ENCODE data around the gene ATP5F1C.
A peak's percentile ranks its signal among the peaks of the same experiment; 100 is the strongest.
"Not testable (repeated sequence)": the region's sequence is repeated elsewhere in the genome, so short reads cannot be mapped to it uniquely, and the experiment has no call there.

ATP5F1C gene

DNA sequence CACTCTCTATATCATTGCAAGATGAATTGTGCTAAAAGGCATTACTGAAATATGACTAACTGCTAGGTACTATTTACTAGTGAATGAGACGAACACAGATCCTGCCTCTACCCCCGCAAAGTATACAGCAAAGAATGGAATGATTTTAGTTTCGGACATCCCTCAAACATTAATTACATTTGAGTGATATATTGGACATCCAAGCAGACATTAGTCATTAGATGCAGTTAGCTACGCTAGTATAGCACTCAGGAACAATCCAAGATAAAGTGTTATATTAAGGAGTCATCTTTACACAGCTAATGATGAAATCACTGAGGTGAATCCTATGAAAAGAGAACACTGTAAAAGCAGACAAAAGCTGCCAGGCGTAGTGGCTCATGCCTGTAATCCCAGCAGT, 23.0 kb downstream of the ATP5F1C start:
- no peak overlapping the region for H2AK5ac ChIP-seq (ENCODE audit: low read depth, low read length)
- DNase-seq (ENCODE audit: low spot score), result no peak
- no peak overlapping the region for H4K91ac ChIP-seq (ENCODE audit: low read depth, low read length, poor library complexity)
- H3K27ac ChIP-seq (replicated peaks; ENCODE audit: low read length), result no peak overlapping the region
- no peak overlapping the region for H2BK15ac ChIP-seq (ENCODE audit: low read length)
- H3K9ac ChIP-seq (ENCODE audit: low read depth, low read length, poor library complexity), result no peak overlapping the region
- WGBS, 2 donors (ENCODE audit: extremely low coverage in 2 of 2, insufficient read length in 2 of 2, insufficient replicate concordance in 1 of 2), result no CpG with 5 or more reads among the region's 5 CpGs
- H2AFZ ChIP-seq (ENCODE audit: low read length), result no peak overlapping the region
- no peak overlapping the region for H3K4me2 ChIP-seq (ENCODE audit: insufficient read depth, low read length, poor library complexity, severe bottlenecking)
- H3K9me3 ChIP-seq (replicated peaks in 1 of 2; ENCODE audit: control insufficient read depth in 2 of 2, insufficient read depth in 1 of 2, low read depth in 1 of 2, low read length in 2 of 2), result no peaks in the 10 kb centered on the region
- H3K23ac ChIP-seq (ENCODE audit: low read depth, low read length, poor library complexity), result no peak overlapping the region
- H2BK12ac ChIP-seq (ENCODE audit: low read length), result no peak overlapping the region
- H3K18ac ChIP-seq (ENCODE audit: low read length), result no peak overlapping the region
- H3K27me3 ChIP-seq (ENCODE audit: control insufficient read depth in 3 of 3, insufficient read depth in 3 of 3, low read depth in 1 of 3, low read length in 3 of 3), result peaks cover 0 to 3% (median 0%) of the 10 kb centered on the region in 3 experiments
- H3K4ac ChIP-seq (ENCODE audit: low read length), result no peak overlapping the region
- H3K4me1 ChIP-seq (ENCODE audit: control insufficient read depth in 2 of 2, insufficient read depth in 1 of 2, low read depth in 1 of 2, low read length in 2 of 2), result no peaks in the 10 kb centered on the region
- H3K36me3 ChIP-seq (replicated peaks in 1 of 2; ENCODE audit: control insufficient read depth in 2 of 2, insufficient read depth in 2 of 2, low read length in 2 of 2), result peaks cover 5 to 34% of the 10 kb centered on the region in 2 donors
- H2BK120ac ChIP-seq (ENCODE audit: low read depth, low read length), result no peak overlapping the region
- no peak overlapping the region for H4K8ac ChIP-seq (ENCODE audit: low read depth, low read length)
- no peak overlapping the region for H3K14ac ChIP-seq (ENCODE audit: low read length)
- H2BK5ac ChIP-seq (ENCODE audit: low read length), result no peak overlapping the region
- H3K4me3 ChIP-seq (ENCODE audit: low read length in 2 of 2), result no peak overlapping the region
- H3K79me1 ChIP-seq (ENCODE audit: low read depth, low read length), result no peaks in the 10 kb centered on the region

DNA sequence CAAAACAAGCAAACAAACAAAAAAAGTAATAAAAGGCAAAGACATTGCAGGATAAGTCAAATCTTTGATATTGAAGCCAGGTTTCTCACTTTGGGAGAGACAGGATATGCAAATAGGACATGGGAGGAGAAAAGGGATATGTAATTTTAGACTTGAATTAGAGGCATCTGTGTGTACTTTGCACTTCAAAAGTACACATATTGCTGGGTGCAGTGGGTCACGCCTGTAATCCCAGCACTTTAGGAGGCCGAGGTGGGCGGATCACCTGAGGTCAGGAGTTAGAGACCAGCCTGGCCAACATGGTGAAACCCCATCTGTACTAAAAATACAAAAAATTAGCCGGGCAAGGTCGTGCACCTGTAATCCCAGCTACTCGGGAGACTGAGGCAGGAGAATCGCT, 23.8 kb downstream of the ATP5F1C start:
- no CpG with 5 or more reads among the region's 7 CpGs for WGBS, 2 donors (ENCODE audit: extremely low coverage in 2 of 2, insufficient read length in 2 of 2, insufficient replicate concordance in 1 of 2)
- not testable (repeated sequence) for H3K14ac ChIP-seq (ENCODE audit: low read length); H2AK5ac ChIP-seq (ENCODE audit: low read depth, low read length); H3K27me3 ChIP-seq (ENCODE audit: control insufficient read depth in 3 of 3, insufficient read depth in 3 of 3, low read depth in 1 of 3, low read length in 3 of 3); H4K8ac ChIP-seq (ENCODE audit: low read depth, low read length); DNase-seq (ENCODE audit: low spot score); H2AFZ ChIP-seq (ENCODE audit: low read length); H3K27ac ChIP-seq (replicated peaks; ENCODE audit: low read length); H3K9me3 ChIP-seq (replicated peaks in 1 of 2; ENCODE audit: control insufficient read depth in 2 of 2, insufficient read depth in 1 of 2, low read depth in 1 of 2, low read length in 2 of 2); H3K9ac ChIP-seq (ENCODE audit: low read depth, low read length, poor library complexity); H2BK120ac ChIP-seq (ENCODE audit: low read depth, low read length); H3K23ac ChIP-seq (ENCODE audit: low read depth, low read length, poor library complexity); H2BK5ac ChIP-seq (ENCODE audit: low read length); H3K4me1 ChIP-seq (ENCODE audit: control insufficient read depth in 2 of 2, insufficient read depth in 1 of 2, low read depth in 1 of 2, low read length in 2 of 2); H2BK15ac ChIP-seq (ENCODE audit: low read length); H2BK12ac ChIP-seq (ENCODE audit: low read length); H3K4me2 ChIP-seq (ENCODE audit: insufficient read depth, low read length, poor library complexity, severe bottlenecking); H3K79me1 ChIP-seq (ENCODE audit: low read depth, low read length); H3K18ac ChIP-seq (ENCODE audit: low read length); H3K4me3 ChIP-seq (ENCODE audit: low read length in 2 of 2); H3K4ac ChIP-seq (ENCODE audit: low read length); H4K91ac ChIP-seq (ENCODE audit: low read depth, low read length, poor library complexity)
- peaks cover 5 to 28% of the 10 kb centered on the region in 2 donors for H3K36me3 ChIP-seq (replicated peaks in 1 of 2; ENCODE audit: control insufficient read depth in 2 of 2, insufficient read depth in 2 of 2, low read length in 2 of 2)

- Histone ChIP-seq H3K27me3 (ENCODE audit: control insufficient read depth in 3 of 3, insufficient read depth in 3 of 3, low read depth in 1 of 3, low read length in 3 of 3) (peaks cover 0 to 4% (median 3%) of the 10 kb centered on the region in 3 experiments), H4K91ac (ENCODE audit: low read depth, low read length, poor library complexity) (no peak overlapping the region), H4K8ac (ENCODE audit: low read depth, low read length) (no peak overlapping the region), H2BK5ac (ENCODE audit: low read length) (no peak overlapping the region), H2AK5ac (ENCODE audit: low read depth, low read length) (no peak overlapping the region), H3K4me2 (ENCODE audit: insufficient read depth, low read length, poor library complexity, severe bottlenecking) (no peak overlapping the region), H3K4me3 (ENCODE audit: low read length in 2 of 2) (no peak overlapping the region), H3K79me1 (ENCODE audit: low read depth, low read length) (no peaks in the 10 kb centered on the region), H2BK15ac (ENCODE audit: low read length) (no peak overlapping the region), H3K9me3 (replicated peaks in 1 of 2; ENCODE audit: control insufficient read depth in 2 of 2, insufficient read depth in 1 of 2, low read depth in 1 of 2, low read length in 2 of 2) (no peaks in the 10 kb centered on the region), H3K18ac (ENCODE audit: low read length) (no peak overlapping the region), H3K9ac (ENCODE audit: low read depth, low read length, poor library complexity) (no peak overlapping the region), H3K14ac (ENCODE audit: low read length) (no peak overlapping the region), H3K27ac (replicated peaks; ENCODE audit: low read length) (no peak overlapping the region), H3K4ac (ENCODE audit: low read length) (no peak overlapping the region), H2BK12ac (ENCODE audit: low read length) (no peak overlapping the region), H2BK120ac (ENCODE audit: low read depth, low read length) (no peak overlapping the region), H2AFZ (ENCODE audit: low read length) (no peak overlapping the region), H3K4me1 (ENCODE audit: control insufficient read depth in 2 of 2, insufficient read depth in 1 of 2, low read depth in 1 of 2, low read length in 2 of 2) (no peaks in the 10 kb centered on the region), H3K36me3 (replicated peaks in 1 of 2; ENCODE audit: control insufficient read depth in 2 of 2, insufficient read depth in 2 of 2, low read length in 2 of 2) (peaks cover 3 to 11% of the 10 kb centered on the region in 2 donors), H3K23ac (ENCODE audit: low read depth, low read length, poor library complexity) (no peak overlapping the region)
- no peak for DNase-seq (ENCODE audit: low spot score)
- no CpG with 5 or more reads among the region's 3 CpGs for WGBS, 2 donors (ENCODE audit: extremely low coverage in 2 of 2, insufficient read length in 2 of 2, insufficient replicate concordance in 1 of 2)
Observed at GRCh38 chr10:7813481-7813880, 25.5 kb downstream of the ATP5F1C start.

- Histone ChIP-seq H3K9ac (ENCODE audit: low read depth, low read length, poor library complexity) (no peak overlapping the region), H4K91ac (ENCODE audit: low read depth, low read length, poor library complexity) (no peak overlapping the region), H3K27ac (replicated peaks; ENCODE audit: low read length) (no peak overlapping the region), H3K9me3 (replicated peaks in 1 of 2; ENCODE audit: control insufficient read depth in 2 of 2, insufficient read depth in 1 of 2, low read depth in 1 of 2, low read length in 2 of 2) (no peaks in the 10 kb centered on the region), H3K79me1 (ENCODE audit: low read depth, low read length) (peaks cover 2% of the 10 kb centered on the region), H2AK5ac (ENCODE audit: low read depth, low read length) (no peak overlapping the region), H4K8ac (ENCODE audit: low read depth, low read length) (no peak overlapping the region), H3K23ac (ENCODE audit: low read depth, low read length, poor library complexity) (no peak overlapping the region), H3K27me3 (ENCODE audit: control insufficient read depth in 3 of 3, insufficient read depth in 3 of 3, low read depth in 1 of 3, low read length in 3 of 3) (peaks cover 0 to 4% (median 3%) of the 10 kb centered on the region in 3 experiments), H3K4ac (ENCODE audit: low read length) (no peak overlapping the region), H3K4me2 (ENCODE audit: insufficient read depth, low read length, poor library complexity, severe bottlenecking) (peak overlapping the region; percentile 70), H3K4me3 (ENCODE audit: low read length in 2 of 2) (peak overlapping the region in 1 of 2 donors; percentile 96), H2BK120ac (ENCODE audit: low read depth, low read length) (no peak overlapping the region), H3K14ac (ENCODE audit: low read length) (no peak overlapping the region), H3K18ac (ENCODE audit: low read length) (no peak overlapping the region), H2AFZ (ENCODE audit: low read length) (peak overlapping the region; percentile 96), H3K36me3 (replicated peaks in 1 of 2; ENCODE audit: control insufficient read depth in 2 of 2, insufficient read depth in 2 of 2, low read length in 2 of 2) (peaks cover 0 to 23% of the 10 kb centered on the region in 2 donors), H3K4me1 (ENCODE audit: control insufficient read depth in 2 of 2, insufficient read depth in 1 of 2, low read depth in 1 of 2, low read length in 2 of 2) (peaks cover 2 to 3% of the 10 kb centered on the region in 2 donors), H2BK12ac (ENCODE audit: low read length) (no peak overlapping the region), H2BK15ac (ENCODE audit: low read length) (no peak overlapping the region), H2BK5ac (ENCODE audit: low read length) (no peak overlapping the region)
- WGBS, 2 donors (ENCODE audit: extremely low coverage in 2 of 2, insufficient read length in 2 of 2, insufficient replicate concordance in 1 of 2), result no CpG with 5 or more reads among the region's 12 CpGs
- no peak for DNase-seq (ENCODE audit: low spot score)
Observed at GRCh38 chr10:7817576-7817975, 29.6 kb downstream of the ATP5F1C start.

Measured in neuronal stem cell (in vitro differentiated cells).